ENCODE results near the gene KEAP1.

Gene KEAP1

GRCh38 chr19:10516064-10516385 is 12.9 kb upstream of the KEAP1 start:
- H3K27ac ChIP-seq: no peak overlapping the region
- no peaks in the 10 kb centered on the region for H3K79me2 ChIP-seq
- H3K4me3 ChIP-seq (ENCODE audit: low read depth, low read length): no peak overlapping the region
- no peak overlapping the region for H3K9ac ChIP-seq
- no peaks in the 10 kb centered on the region for H3K36me3 ChIP-seq (ENCODE audit: control insufficient read depth, insufficient read depth, low read length)
- no peak for TF ChIP-seq CTCF (IDR thresholded peaks at IDR 0.05)
- peaks cover 4% of the 10 kb centered on the region for H3K27me3 ChIP-seq (ENCODE audit: control insufficient read depth, insufficient read depth, low read length)
- H3K4me2 ChIP-seq (ENCODE audit: low read length): no peak overlapping the region
- H3K9me3 ChIP-seq (ENCODE audit: control insufficient read depth, low read length): no peaks in the 10 kb centered on the region
- no peaks in the 10 kb centered on the region for H3K4me1 ChIP-seq
- H2AFZ ChIP-seq: no peak overlapping the region

- Histone ChIP-seq H3K9me3 (ENCODE audit: control insufficient read depth, low read length) (no peaks in the 10 kb centered on the region), H3K4me3 (ENCODE audit: low read depth, low read length) (no peak overlapping the region), H3K36me3 (ENCODE audit: control insufficient read depth, insufficient read depth, low read length) (no peaks in the 10 kb centered on the region), H3K9ac (no peak overlapping the region), H3K4me1 (no peaks in the 10 kb centered on the region), H3K79me2 (no peaks in the 10 kb centered on the region), H3K27me3 (ENCODE audit: control insufficient read depth, insufficient read depth, low read length) (peaks cover 4% of the 10 kb centered on the region), H2AFZ (peak overlapping the region; percentile 28), H3K27ac (no peak overlapping the region), H3K4me2 (ENCODE audit: low read length) (peak overlapping the region; percentile 22)
- no peak for TF ChIP-seq CTCF (IDR thresholded peaks at IDR 0.05)
Measured at GRCh38 chr19:10514211-10515145, 11.3 kb upstream of the KEAP1 start.

GRCh38 chr19:10513223-10513622 is 10.1 kb upstream of the KEAP1 start:
- no peaks in the 10 kb centered on the region for H3K4me1 ChIP-seq
- no peak overlapping the region for H3K4me3 ChIP-seq (ENCODE audit: low read depth, low read length)
- no peak for TF ChIP-seq CTCF (IDR thresholded peaks at IDR 0.05)
- H3K27me3 ChIP-seq (ENCODE audit: control insufficient read depth, insufficient read depth, low read length): peaks cover 4% of the 10 kb centered on the region
- H3K36me3 ChIP-seq (ENCODE audit: control insufficient read depth, insufficient read depth, low read length): no peaks in the 10 kb centered on the region
- no peak overlapping the region for H3K27ac ChIP-seq
- H3K79me2 ChIP-seq: no peaks in the 10 kb centered on the region
- H2AFZ ChIP-seq: no peak overlapping the region
- no peak overlapping the region for H3K9ac ChIP-seq
- no peak overlapping the region for H3K4me2 ChIP-seq (ENCODE audit: low read length)
- no peaks in the 10 kb centered on the region for H3K9me3 ChIP-seq (ENCODE audit: control insufficient read depth, low read length)

- H3K27ac ChIP-seq: no peak overlapping the region
- H3K27me3 ChIP-seq (ENCODE audit: control insufficient read depth, insufficient read depth, low read length): peaks cover 4% of the 10 kb centered on the region
- H3K4me3 ChIP-seq (ENCODE audit: low read depth, low read length): no peak overlapping the region
- no peak overlapping the region for H3K9ac ChIP-seq
- no peak overlapping the region for H3K4me2 ChIP-seq (ENCODE audit: low read length)
- no peaks in the 10 kb centered on the region for H3K9me3 ChIP-seq (ENCODE audit: control insufficient read depth, low read length)
- no peaks in the 10 kb centered on the region for H3K79me2 ChIP-seq
- H2AFZ ChIP-seq: peak overlapping the region; percentile 33
- H3K4me1 ChIP-seq: no peaks in the 10 kb centered on the region
- H3K36me3 ChIP-seq (ENCODE audit: control insufficient read depth, insufficient read depth, low read length): no peaks in the 10 kb centered on the region
- peak; percentile 75 for TF ChIP-seq CTCF (IDR thresholded peaks at IDR 0.05)
Measured at GRCh38 chr19:10510301-10510802, 7.2 kb upstream of the KEAP1 start.

Measured in parathyroid adenoma (tissue), 2 donors.